HepG2 (cell line): ENCODE results near the gene SLC27A1. TPM values are rescaled to one million over a fixed set of nuclear protein-coding genes. Genes with fewer than 3 reads are reported as not detected.
A peak's percentile ranks its signal among the peaks of the same experiment; 100 is the strongest.

Experiments used
- ARNT2 ChIP-seq: sonication (generic); formaldehyde crosslinking; IDR thresholded peaks from 2 replicates; pipeline ENCODE4 v1.8.0; 2022; ENCODE audit warnings: mild to moderate bottlenecking, low read depth, missing genetic modification reagents, moderate library complexity
- SMC3 ChIP-seq: IDR thresholded peaks from 2 replicates; pipeline ENCODE4 v1.6.1; 2011; ENCODE audit warnings: low read length, improper control_type of control experiment
- SNAI1 ChIP-seq: sonication (generic); formaldehyde crosslinking; IDR thresholded peaks from 2 replicates; pipeline ENCODE4 v1.5.0; 2020; ENCODE audit warnings: mild to moderate bottlenecking, missing genetic modification reagents, borderline replicate concordance
- SOX5 ChIP-seq: IDR thresholded peaks from 2 replicates; pipeline ENCODE4 v1.6.1; 2016; ENCODE audit warnings: borderline replicate concordance
- ZNF12 ChIP-seq: sonication (generic); formaldehyde crosslinking; IDR thresholded peaks from 2 replicates; pipeline ENCODE4 v1.5.0; 2020; ENCODE audit warnings: missing genetic modification reagents
- ZNF598 ChIP-seq: sonication (generic); formaldehyde crosslinking; IDR thresholded peaks from 2 replicates; pipeline ENCODE4 v1.5.1; 2020; ENCODE audit warnings: mild to moderate bottlenecking, missing genetic modification reagents, borderline replicate concordance
- polyA plus RNA-seq, 8 experiments: library from polyadenylated mRNA; depleted of rRNA in 3 of 8; stranded (reverse) in 7 of 8; unstranded in 1 of 8; fragments of >200 nt; fragmentation: Illumina TruSeq in 4 of 8; extraction: Trizol in 4 of 8; gene quantifications; 2 replicates each; pipeline versions ENCODE4 v1.2.1 to v1.2.3, GENCODE V29; 2011 to 2016; ENCODE audit warnings: low read depth in 4 of 8, missing spikeins in 1 of 8, mixed read lengths in 1 of 8; ENCODE audit not compliant: insufficient read depth in 1 of 8
- total RNA-seq, 5 experiments: library from RNA; depleted of rRNA; stranded (reverse); fragments of >200 nt; fragmentation: Illumina TruSeq; extraction: Trizol; gene quantifications; 2 replicates each; pipeline ENCODE4 v1.2.3, GENCODE V29; 2016; ENCODE audit warnings: low read depth in 1 of 5
- TF ChIP-seq, protein P1 (sequence below): sonication (generic); formaldehyde crosslinking; IDR thresholded peaks from 2 replicates; pipeline ENCODE4 v1.5.0; 2020; ENCODE audit warnings: mild to moderate bottlenecking, missing genetic modification reagents, borderline replicate concordance
- TF ChIP-seq, protein P2 (sequence below): IDR thresholded peaks from 2 replicates; pipeline ENCODE4 v1.6.1; 2012; ENCODE audit warnings: inconsistent platforms
- TF ChIP-seq, protein P3 (sequence below): sonication (generic); formaldehyde crosslinking; IDR thresholded peaks from 2 replicates; pipeline ENCODE4 v1.8.1; 2023; ENCODE audit warnings: mild to moderate bottlenecking, moderate library complexity, missing genetic modification reagents
- TF ChIP-seq, protein P4 (sequence below): IDR thresholded peaks from 2 replicates; pipeline ENCODE4 v1.6.1; 2016; ENCODE audit warnings: low read depth, missing genetic modification reagents, missing compliant biosample characterization
- TF ChIP-seq, protein P5 (sequence below): sonication (generic); formaldehyde crosslinking; IDR thresholded peaks from 2 replicates; pipeline ENCODE4 v1.8.1; 2022; ENCODE audit warnings: low read depth, mild to moderate bottlenecking, missing genetic modification reagents
- TF ChIP-seq, protein P6 (sequence below): sonication (generic); formaldehyde crosslinking; IDR thresholded peaks from 2 replicates; pipeline ENCODE4 v1.8.0; 2022; ENCODE audit warnings: mild to moderate bottlenecking, missing genetic modification reagents, moderate library complexity

SLC27A1 gene
- total and polyA plus RNA-seq, 2 of the 13 experiments (the other 11 are each of a cell fraction or from before 2014, with no cell fraction given): 4.1 to 8.8 TPM

DNA sequence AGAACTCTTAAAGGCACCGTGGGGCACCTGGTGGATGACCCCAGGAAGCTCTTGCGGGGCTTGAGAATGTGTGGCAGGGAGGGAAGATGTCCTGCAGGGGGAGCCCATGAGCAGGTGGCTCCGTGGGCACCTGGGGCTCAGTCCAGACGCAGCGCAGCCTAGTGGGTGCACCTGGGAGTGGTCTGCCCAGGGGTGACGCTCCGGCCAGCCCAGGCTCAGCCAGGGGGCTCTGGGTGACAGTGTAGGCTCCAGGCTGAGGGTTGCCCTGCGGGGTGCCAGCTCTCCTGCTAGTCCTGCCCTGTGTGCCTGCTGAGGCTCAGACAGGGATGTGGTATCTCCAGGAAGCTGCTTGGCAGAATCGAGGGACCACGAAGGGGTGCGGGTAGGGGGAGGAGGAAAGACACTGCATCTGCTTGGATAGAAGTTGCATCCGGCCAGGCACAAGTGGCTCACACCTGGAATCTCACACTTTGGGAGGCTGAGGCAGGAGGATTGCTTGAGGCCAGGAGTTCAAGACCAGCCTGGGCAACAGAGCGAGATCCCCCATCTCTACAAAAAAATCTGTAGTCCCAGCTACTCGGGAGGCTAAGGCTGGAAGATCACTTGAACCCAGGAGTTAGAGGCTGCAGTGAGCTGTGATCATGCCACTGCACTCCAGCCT lies 26.1 kb downstream of the SLC27A1 start (continued):
- TF ChIP-seq, protein P1, sequence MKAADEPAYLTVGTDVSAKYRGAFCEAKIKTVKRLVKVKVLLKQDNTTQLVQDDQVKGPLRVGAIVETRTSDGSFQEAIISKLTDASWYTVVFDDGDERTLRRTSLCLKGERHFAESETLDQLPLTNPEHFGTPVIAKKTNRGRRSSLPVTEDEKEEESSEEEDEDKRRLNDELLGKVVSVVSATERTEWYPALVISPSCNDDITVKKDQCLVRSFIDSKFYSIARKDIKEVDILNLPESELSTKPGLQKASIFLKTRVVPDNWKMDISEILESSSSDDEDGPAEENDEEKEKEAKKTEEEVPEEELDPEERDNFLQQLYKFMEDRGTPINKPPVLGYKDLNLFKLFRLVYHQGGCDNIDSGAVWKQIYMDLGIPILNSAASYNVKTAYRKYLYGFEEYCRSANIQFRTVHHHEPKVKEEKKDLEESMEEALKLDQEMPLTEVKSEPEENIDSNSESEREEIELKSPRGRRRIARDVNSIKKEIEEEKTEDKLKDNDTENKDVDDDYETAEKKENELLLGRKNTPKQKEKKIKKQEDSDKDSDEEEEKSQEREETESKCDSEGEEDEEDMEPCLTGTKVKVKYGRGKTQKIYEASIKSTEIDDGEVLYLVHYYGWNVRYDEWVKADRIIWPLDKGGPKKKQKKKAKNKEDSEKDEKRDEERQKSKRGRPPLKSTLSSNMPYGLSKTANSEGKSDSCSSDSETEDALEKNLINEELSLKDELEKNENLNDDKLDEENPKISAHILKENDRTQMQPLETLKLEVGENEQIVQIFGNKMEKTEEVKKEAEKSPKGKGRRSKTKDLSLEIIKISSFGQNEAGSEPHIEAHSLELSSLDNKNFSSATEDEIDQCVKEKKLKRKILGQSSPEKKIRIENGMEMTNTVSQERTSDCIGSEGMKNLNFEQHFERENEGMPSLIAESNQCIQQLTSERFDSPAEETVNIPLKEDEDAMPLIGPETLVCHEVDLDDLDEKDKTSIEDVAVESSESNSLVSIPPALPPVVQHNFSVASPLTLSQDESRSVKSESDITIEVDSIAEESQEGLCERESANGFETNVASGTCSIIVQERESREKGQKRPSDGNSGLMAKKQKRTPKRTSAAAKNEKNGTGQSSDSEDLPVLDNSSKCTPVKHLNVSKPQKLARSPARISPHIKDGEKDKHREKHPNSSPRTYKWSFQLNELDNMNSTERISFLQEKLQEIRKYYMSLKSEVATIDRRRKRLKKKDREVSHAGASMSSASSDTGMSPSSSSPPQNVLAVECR: peak; percentile 27; the same call in 1 of the 2 replicates
- TF ChIP-seq, protein P2, sequence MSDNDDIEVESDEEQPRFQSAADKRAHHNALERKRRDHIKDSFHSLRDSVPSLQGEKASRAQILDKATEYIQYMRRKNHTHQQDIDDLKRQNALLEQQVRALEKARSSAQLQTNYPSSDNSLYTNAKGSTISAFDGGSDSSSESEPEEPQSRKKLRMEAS: no peak
- TF ChIP-seq ZNF12 (CRISPR knock-in tag) (no peak), SMC3 (peak; percentile 50; the same call in 1 of the 2 replicates), SNAI1 (no peak), ZNF598 (CRISPR knock-in tag) (no peak), SOX5 (CRISPR knock-in tag) (peak; percentile 38; the same call in 1 of the 2 replicates), ARNT2 (CRISPR knock-in tag) (no peak)
- TF ChIP-seq, protein P3, sequence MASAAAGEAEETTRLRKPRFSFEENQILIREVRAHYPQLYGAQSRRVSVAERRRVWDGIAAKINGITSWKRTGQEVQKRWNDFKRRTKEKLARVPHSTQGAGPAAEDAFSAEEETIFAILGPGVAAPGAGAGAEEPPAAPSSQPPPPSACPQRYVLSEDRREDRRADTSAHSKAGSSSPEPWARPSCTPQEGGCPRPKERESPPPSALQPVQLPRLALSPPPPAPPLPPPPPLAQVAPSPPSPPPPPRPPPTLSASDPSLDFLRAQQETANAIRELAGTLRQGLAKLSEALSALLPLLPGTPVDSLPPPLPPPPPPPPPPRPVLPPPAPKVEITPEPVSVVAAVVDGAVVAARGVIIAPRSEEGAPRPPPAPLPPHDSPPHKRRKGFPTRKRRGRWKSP (CRISPR knock-in tag): no peak
- TF ChIP-seq, protein P4, sequence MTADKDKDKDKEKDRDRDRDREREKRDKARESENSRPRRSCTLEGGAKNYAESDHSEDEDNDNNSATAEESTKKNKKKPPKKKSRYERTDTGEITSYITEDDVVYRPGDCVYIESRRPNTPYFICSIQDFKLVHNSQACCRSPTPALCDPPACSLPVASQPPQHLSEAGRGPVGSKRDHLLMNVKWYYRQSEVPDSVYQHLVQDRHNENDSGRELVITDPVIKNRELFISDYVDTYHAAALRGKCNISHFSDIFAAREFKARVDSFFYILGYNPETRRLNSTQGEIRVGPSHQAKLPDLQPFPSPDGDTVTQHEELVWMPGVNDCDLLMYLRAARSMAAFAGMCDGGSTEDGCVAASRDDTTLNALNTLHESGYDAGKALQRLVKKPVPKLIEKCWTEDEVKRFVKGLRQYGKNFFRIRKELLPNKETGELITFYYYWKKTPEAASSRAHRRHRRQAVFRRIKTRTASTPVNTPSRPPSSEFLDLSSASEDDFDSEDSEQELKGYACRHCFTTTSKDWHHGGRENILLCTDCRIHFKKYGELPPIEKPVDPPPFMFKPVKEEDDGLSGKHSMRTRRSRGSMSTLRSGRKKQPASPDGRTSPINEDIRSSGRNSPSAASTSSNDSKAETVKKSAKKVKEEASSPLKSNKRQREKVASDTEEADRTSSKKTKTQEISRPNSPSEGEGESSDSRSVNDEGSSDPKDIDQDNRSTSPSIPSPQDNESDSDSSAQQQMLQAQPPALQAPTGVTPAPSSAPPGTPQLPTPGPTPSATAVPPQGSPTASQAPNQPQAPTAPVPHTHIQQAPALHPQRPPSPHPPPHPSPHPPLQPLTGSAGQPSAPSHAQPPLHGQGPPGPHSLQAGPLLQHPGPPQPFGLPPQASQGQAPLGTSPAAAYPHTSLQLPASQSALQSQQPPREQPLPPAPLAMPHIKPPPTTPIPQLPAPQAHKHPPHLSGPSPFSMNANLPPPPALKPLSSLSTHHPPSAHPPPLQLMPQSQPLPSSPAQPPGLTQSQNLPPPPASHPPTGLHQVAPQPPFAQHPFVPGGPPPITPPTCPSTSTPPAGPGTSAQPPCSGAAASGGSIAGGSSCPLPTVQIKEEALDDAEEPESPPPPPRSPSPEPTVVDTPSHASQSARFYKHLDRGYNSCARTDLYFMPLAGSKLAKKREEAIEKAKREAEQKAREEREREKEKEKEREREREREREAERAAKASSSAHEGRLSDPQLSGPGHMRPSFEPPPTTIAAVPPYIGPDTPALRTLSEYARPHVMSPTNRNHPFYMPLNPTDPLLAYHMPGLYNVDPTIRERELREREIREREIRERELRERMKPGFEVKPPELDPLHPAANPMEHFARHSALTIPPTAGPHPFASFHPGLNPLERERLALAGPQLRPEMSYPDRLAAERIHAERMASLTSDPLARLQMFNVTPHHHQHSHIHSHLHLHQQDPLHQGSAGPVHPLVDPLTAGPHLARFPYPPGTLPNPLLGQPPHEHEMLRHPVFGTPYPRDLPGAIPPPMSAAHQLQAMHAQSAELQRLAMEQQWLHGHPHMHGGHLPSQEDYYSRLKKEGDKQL: no peak
- TF ChIP-seq, protein P5, sequence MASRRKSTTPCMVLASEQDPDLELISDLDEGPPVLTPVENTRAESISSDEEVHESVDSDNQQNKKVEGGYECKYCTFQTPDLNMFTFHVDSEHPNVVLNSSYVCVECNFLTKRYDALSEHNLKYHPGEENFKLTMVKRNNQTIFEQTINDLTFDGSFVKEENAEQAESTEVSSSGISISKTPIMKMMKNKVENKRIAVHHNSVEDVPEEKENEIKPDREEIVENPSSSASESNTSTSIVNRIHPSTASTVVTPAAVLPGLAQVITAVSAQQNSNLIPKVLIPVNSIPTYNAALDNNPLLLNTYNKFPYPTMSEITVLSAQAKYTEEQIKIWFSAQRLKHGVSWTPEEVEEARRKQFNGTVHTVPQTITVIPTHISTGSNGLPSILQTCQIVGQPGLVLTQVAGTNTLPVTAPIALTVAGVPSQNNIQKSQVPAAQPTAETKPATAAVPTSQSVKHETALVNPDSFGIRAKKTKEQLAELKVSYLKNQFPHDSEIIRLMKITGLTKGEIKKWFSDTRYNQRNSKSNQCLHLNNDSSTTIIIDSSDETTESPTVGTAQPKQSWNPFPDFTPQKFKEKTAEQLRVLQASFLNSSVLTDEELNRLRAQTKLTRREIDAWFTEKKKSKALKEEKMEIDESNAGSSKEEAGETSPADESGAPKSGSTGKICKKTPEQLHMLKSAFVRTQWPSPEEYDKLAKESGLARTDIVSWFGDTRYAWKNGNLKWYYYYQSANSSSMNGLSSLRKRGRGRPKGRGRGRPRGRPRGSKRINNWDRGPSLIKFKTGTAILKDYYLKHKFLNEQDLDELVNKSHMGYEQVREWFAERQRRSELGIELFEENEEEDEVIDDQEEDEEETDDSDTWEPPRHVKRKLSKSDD (CRISPR knock-in tag): no peak
- TF ChIP-seq, protein P6, sequence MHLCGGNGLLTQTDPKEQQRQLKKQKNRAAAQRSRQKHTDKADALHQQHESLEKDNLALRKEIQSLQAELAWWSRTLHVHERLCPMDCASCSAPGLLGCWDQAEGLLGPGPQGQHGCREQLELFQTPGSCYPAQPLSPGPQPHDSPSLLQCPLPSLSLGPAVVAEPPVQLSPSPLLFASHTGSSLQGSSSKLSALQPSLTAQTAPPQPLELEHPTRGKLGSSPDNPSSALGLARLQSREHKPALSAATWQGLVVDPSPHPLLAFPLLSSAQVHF: no peak
